HUES6 (cell line): ENCODE data around the gene LRIG3.
"Not testable (repeated sequence)": the region's sequence is repeated elsewhere in the genome, so short reads cannot be mapped to it uniquely, and the experiment has no call there.

ENCODE experiments used
- H3K27ac ChIP-seq: 2 replicates; pipeline ENCODE4 v1.7.0; 2013; ENCODE audit warnings: low read depth, mild to moderate bottlenecking, low read length, inconsistent platforms
- H3K27me3 ChIP-seq: 2 replicates; pipeline ENCODE4 v1.6.1; 2013; ENCODE audit warnings: low read length; ENCODE audit not compliant: control insufficient read depth, insufficient read depth
- H3K36me3 ChIP-seq: 2 replicates; pipeline ENCODE4 v1.6.1; 2013; ENCODE audit warnings: low read length; ENCODE audit not compliant: control insufficient read depth, insufficient read depth
- H3K4me1 ChIP-seq: 2 replicates; pipeline ENCODE4 v1.6.1; 2013; ENCODE audit warnings: low read length; ENCODE audit not compliant: control insufficient read depth, insufficient read depth
- H3K4me3 ChIP-seq: 2 replicates; pipeline ENCODE4 v1.5.1; 2013; ENCODE audit warnings: low read depth, low read length
- H3K9ac ChIP-seq: one replicate; pipeline ENCODE4 v1.6.1; 2013; ENCODE audit warnings: mild to moderate bottlenecking, low read length
- H3K9me3 ChIP-seq: 2 replicates; pipeline ENCODE4 v1.6.1; 2013; ENCODE audit warnings: low read depth, low read length; ENCODE audit not compliant: control insufficient read depth, insufficient read depth

The LRIG3 gene

GRCh38 chr12:58954002-58954401, 33.7 kb upstream of the LRIG3 start:
- Histone ChIP-seq H3K9me3 (no peaks in the 10 kb centered on the region), H3K27me3 (no peaks in the 10 kb centered on the region), H3K36me3 (no peaks in the 10 kb centered on the region), H3K4me3 (no peak overlapping the region), H3K27ac (no peak overlapping the region), H3K9ac (no peak overlapping the region), H3K4me1 (peaks cover 16% of the 10 kb centered on the region)

DNA sequence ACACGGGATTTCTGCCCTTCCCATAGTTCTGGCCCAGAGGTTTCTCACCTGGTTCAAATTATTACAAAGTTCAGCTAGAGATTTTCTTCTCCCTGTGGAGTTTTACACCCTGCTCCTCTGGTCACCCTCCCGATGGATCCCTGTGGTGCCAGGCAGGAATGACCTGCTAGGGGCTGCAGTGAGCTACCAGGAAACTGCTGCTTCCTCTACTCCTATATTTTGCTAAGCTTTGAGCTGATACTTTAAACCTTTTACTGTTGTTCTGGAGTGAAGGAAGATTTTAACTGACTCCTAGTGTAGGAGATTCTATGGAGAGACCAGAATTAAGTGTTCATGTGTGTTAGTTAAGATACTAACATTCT, 30.4 kb upstream of the LRIG3 start:
- Histone ChIP-seq H3K36me3 (no peaks in the 10 kb centered on the region), H3K27me3 (no peaks in the 10 kb centered on the region), H3K9ac (peak overlapping the region; percentile 27), H3K9me3 (no peaks in the 10 kb centered on the region), H3K4me3 (peak overlapping the region; percentile 0; the same call in 1 of the 2 replicates), H3K27ac (peak overlapping the region; percentile 65; the same call in 1 of the 2 replicates), H3K4me1 (peaks cover 16% of the 10 kb centered on the region)

DNA sequence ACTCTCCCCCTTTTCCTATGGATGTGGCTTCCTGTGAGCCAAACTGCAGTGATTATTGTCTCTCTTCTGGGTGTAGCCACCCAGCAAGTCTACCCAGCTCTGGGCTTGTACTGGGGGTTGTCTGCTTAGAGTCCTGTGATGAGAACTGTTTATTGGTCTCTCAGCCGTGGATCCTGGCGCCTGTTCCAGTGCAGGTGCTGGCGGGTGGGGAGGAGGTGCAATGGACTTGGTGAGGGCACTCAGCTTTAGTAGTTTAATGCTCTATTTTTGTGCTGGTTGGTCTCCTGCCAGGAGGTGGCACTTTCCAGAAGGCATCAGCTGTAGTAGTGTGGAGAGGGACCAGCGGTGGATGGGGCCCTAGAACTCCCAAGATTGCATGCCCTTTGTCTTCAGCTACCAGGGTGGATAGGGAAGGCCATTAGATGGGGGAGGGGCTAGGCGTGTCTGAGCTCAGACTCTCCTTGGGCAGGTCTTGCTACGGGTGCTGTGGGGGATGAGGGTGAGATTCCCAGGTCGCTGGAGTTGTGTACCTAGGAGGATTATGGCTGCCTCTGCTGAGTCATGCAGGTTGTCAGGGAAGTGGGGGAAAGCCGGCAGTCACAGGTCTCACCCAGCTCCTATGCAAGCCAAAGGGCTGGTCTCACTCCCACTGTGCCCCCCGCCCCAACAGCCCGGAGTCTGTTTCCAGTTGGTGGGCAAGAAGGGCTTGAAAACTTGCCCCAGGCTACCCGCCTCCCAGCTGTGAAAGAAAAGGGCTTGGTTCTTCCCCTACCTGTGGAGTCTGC, 29.8 kb upstream of the LRIG3 start:
- H3K9me3 ChIP-seq, H3K4me3 ChIP-seq, H3K36me3 ChIP-seq, H3K27me3 ChIP-seq: not testable (repeated sequence)
- Histone ChIP-seq H3K27ac (peak overlapping the region; percentile 65; the same call in 1 of the 2 replicates), H3K4me1 (peaks cover 16% of the 10 kb centered on the region), H3K9ac (peak overlapping the region; percentile 27)

DNA sequence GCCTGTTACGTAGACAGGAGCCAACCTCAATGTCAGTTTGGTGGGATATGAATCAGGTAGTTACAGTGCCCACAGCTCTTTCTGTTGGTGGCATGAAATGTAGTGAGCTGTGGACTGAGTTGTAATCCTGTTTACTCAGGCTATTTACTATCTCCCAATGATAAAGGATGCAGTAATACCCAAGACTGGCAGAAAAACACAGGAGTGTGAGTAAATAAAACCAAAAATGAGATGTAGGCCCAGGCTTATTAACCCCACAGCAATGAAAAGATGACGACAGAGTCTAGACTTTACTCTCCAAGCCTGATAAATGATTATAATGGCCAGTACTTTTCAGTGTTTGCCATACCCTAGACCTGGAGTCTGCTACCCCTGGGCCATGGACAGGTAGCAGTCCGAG, 22.8 kb upstream of the LRIG3 start:
- H3K27ac ChIP-seq: no peak overlapping the region

DNA sequence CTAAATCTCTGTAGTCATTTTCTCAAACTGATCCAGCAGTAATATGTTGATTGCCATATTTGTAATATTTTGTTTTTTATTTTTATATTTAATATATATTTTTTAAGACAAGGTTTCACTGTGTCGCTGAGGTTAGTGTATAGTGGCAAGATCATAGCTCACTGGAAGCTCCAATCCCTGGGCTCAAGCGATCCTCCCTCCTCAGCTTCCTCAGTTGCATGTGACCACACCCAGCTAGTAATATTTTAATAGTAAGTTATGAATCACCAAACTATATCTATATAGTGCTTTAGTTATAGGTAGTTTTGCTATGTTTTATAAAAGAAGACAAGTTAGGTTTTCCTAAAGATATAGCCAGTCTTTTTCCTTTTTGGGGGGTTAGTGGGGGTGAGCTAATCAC, 22.0 kb upstream of the LRIG3 start:
- no peak overlapping the region for H3K4me3 ChIP-seq
- H3K4me1 ChIP-seq: no peaks in the 10 kb centered on the region
- no peak overlapping the region for H3K9ac ChIP-seq
- H3K27ac ChIP-seq: no peak overlapping the region
- H3K27me3 ChIP-seq: no peaks in the 10 kb centered on the region
- H3K9me3 ChIP-seq: no peaks in the 10 kb centered on the region
- no peaks in the 10 kb centered on the region for H3K36me3 ChIP-seq

More for the DNA sequence above, 22.8 kb upstream of the LRIG3 start:
- H3K9me3 ChIP-seq: no peaks in the 10 kb centered on the region
- no peak overlapping the region for H3K9ac ChIP-seq
- no peak overlapping the region for H3K4me3 ChIP-seq
- H3K27me3 ChIP-seq: no peaks in the 10 kb centered on the region
- no peaks in the 10 kb centered on the region for H3K4me1 ChIP-seq
- H3K36me3 ChIP-seq: no peaks in the 10 kb centered on the region

GRCh38 chr12:58939399-58940100, 19.2 kb upstream of the LRIG3 start:
- no peak overlapping the region for H3K27ac ChIP-seq

DNA sequence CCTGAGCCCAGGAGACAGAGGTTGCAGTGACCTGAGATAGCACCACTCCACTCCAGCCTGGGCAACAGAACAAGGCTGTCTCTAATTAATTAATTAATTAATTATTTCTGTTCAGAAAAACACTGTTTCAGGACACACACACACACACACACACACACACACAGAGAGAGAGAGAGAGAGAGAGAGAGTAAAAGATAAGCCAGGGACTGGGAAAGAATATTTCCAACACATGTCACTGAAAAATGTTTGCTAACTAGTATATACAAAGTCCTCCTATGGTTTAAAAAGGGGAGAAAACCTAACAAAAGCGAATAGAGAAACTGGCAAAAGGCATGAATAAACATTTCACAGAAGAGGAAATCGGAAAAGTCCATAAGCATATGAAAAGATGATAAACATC, 18.1 kb upstream of the LRIG3 start:
- Histone ChIP-seq H3K27me3 (no peaks in the 10 kb centered on the region), H3K36me3 (no peaks in the 10 kb centered on the region), H3K9ac (no peak overlapping the region), H3K4me3 (no peak overlapping the region), H3K27ac (no peak overlapping the region), H3K4me1 (0 out of 2 replicates have a peak, but pooled peaks cover 2% of the 10 kb centered on the region), H3K9me3 (no peaks in the 10 kb centered on the region)

More at GRCh38 chr12:58939399-58940100, 19.2 kb upstream of the LRIG3 start:
- Histone ChIP-seq H3K36me3 (no peaks in the 10 kb centered on the region), H3K9me3 (no peaks in the 10 kb centered on the region), H3K4me1 (no peaks in the 10 kb centered on the region), H3K27me3 (no peaks in the 10 kb centered on the region), H3K4me3 (no peak overlapping the region), H3K9ac (no peak overlapping the region)

- Histone ChIP-seq H3K27ac (no peak overlapping the region), H3K9ac (no peak overlapping the region), H3K36me3 (no peaks in the 10 kb centered on the region), H3K4me3 (no peak overlapping the region), H3K9me3 (no peaks in the 10 kb centered on the region), H3K27me3 (no peaks in the 10 kb centered on the region), H3K4me1 (peaks cover 10% of the 10 kb centered on the region; the same call in 1 of the 2 replicates)
These were observed 14.2 kb upstream of the LRIG3 start for GRCh38 chr12:58934528-58934927.

- Histone ChIP-seq H3K27me3 (no peaks in the 10 kb centered on the region), H3K36me3 (no peaks in the 10 kb centered on the region), H3K27ac (peak overlapping the region; percentile 67; the same call in 1 of the 2 replicates), H3K4me3 (no peak overlapping the region), H3K9me3 (no peaks in the 10 kb centered on the region), H3K9ac (no peak overlapping the region), H3K4me1 (peaks cover 10% of the 10 kb centered on the region; the same call in 1 of the 2 replicates)
These were observed 12.7 kb upstream of the LRIG3 start for GRCh38 chr12:58932806-58933681.

GRCh38 chr12:58931518-58931917, 11.2 kb upstream of the LRIG3 start:
- no peak overlapping the region for H3K27ac ChIP-seq

More at GRCh38 chr12:58931518-58931917, 11.2 kb upstream of the LRIG3 start:
- H3K36me3 ChIP-seq: no peaks in the 10 kb centered on the region
- peaks cover 10% of the 10 kb centered on the region; the same call in 1 of the 2 replicates for H3K4me1 ChIP-seq
- no peak overlapping the region for H3K4me3 ChIP-seq
- no peaks in the 10 kb centered on the region for H3K27me3 ChIP-seq
- no peak overlapping the region for H3K9ac ChIP-seq
- no peaks in the 10 kb centered on the region for H3K9me3 ChIP-seq
